BJ (cell line): ENCODE data around the gene CAV1. TPM values are rescaled to one million over a fixed set of nuclear protein-coding genes. Genes with fewer than 3 reads are reported as not detected.

Source experiments
- CTCF ChIA-PET: fragments of 350-600 bp; formaldehyde crosslinking; extraction: SDS; loops from one replicate; lab custom pipeline; 2021; ENCODE audit warnings: antibody characterized with exemption, inconsistent platforms; lab: Yijun Ruan, JAX
- POLR2A ChIA-PET: fragments of 300-600 bp; sonication (Branson Sonifier 250); formaldehyde crosslinking; extraction: SDS; loops from one replicate; lab custom pipeline; 2021; ENCODE audit warnings: antibody characterized with exemption; lab: Charles Lee
- DNase-seq: peaks from one replicate; pipeline ENCODE4 v3.0.0-alpha.2; 2011; ENCODE audit warnings: low read depth
- H3K27me3 ChIP-seq: 2 replicates; pipeline ENCODE4 v1.6.0; 2011; ENCODE audit warnings: low read length; ENCODE audit not compliant: control insufficient read depth, insufficient read depth
- H3K36me3 ChIP-seq: 2 replicates; pipeline ENCODE4 v1.5.1; 2011; ENCODE audit warnings: low read length; ENCODE audit not compliant: control insufficient read depth, insufficient read depth
- H3K4me3 ChIP-seq: 2 replicates; pipeline ENCODE4 v1.5.1; 2011; ENCODE audit warnings: low read depth, mild to moderate bottlenecking, control low read depth, low read length
- CTCF ChIP-seq: IDR thresholded peaks from 2 replicates; pipeline ENCODE4 v1.5.1; 2011; ENCODE audit warnings: low read depth, mild to moderate bottlenecking, control low read depth, inconsistent platforms, low read length, moderate library complexity; ENCODE audit not compliant: insufficient read depth
- polyA plus RNA-seq: library from polyadenylated mRNA; depleted of rRNA; stranded (reverse); fragments of >200 nt; gene quantifications from 2 replicates; pipeline ENCODE4 v1.2.3, GENCODE V29; 2011

Gene CAV1
- polyA plus RNA-seq, 1 experiment = 2,064 TPM

- Histone ChIP-seq H3K36me3 (peaks cover 4% of the 10 kb centered on the region; the same call in 1 of the 2 replicates), H3K4me3 (no peak overlapping the region), H3K27me3 (no peaks in the 10 kb centered on the region)
- DNase-seq = peak; percentile 71
- CTCF ChIA-PET = interaction anchor here (0.6 to 1.4 kb wide), 4 partner anchors 16 to 104 kb away, joined by 3 to 4 read pairs (median 3); no protein-coding TSS in a partner anchor
- POLR2A ChIA-PET = interaction anchor here (0.7 kb wide), 1 partner anchor 21 kb away, joined by 3 read pairs; no protein-coding TSS in a partner anchor
- no peak for TF ChIP-seq CTCF
Measured at GRCh38 chr7:116546054-116546453, 21.2 kb downstream of the CAV1 start.

- ChIA-PET POLR2A (interaction anchor here (1.6 kb wide), 1 partner anchor 23 kb away, joined by 3 read pairs; no protein-coding TSS in a partner anchor), CTCF (interaction anchor here (0.7 to 1.4 kb wide), 6 partner anchors 15 to 44 kb away, joined by 3 to 4 read pairs (median 3); no protein-coding TSS in a partner anchor)
- H3K27me3 ChIP-seq = no peaks in the 10 kb centered on the region
- peaks cover 6% of the 10 kb centered on the region; the same call in 1 of the 2 replicates for H3K36me3 ChIP-seq
- DNase-seq = no peak
- H3K4me3 ChIP-seq = no peak overlapping the region
- TF ChIP-seq CTCF = no peak
Measured at GRCh38 chr7:116546916-116547315, 22.1 kb downstream of the CAV1 start.

DNA sequence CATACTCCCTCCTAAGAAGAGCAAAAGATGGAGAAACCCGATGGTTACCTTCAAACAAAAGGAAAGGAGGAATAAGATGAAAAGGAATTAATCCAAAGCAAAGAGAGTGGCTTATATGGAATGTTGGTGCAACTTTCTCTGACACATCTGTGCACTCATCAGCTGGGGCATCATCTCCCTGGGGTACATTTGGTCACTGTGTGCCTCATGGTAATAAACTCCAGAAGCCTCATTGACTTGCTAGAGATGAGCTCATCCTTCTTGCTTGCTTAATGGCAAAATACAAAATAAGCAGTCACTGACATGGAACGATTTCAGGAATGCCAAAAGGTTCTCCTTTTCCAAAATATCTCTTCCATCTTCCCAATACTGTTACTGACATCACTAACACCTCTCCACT, 22.5 kb downstream of the CAV1 start:
- CTCF ChIA-PET = interaction anchor here (0.7 to 1.4 kb wide), 4 partner anchors 15 to 38 kb away, joined by 3 to 4 read pairs (median 4); no protein-coding TSS in a partner anchor
- POLR2A ChIA-PET = interaction anchor here (0.5 to 1.6 kb wide), 2 partner anchors 22 to 216 kb away, joined by 3 read pairs; no protein-coding TSS in a partner anchor
- H3K27me3 ChIP-seq = no peaks in the 10 kb centered on the region
- H3K36me3 ChIP-seq = 0 out of 2 replicates have a peak, but pooled peaks cover 7% of the 10 kb centered on the region
- no peak overlapping the region for H3K4me3 ChIP-seq
- TF ChIP-seq CTCF = no peak
- peak; percentile 81 for DNase-seq

DNA sequence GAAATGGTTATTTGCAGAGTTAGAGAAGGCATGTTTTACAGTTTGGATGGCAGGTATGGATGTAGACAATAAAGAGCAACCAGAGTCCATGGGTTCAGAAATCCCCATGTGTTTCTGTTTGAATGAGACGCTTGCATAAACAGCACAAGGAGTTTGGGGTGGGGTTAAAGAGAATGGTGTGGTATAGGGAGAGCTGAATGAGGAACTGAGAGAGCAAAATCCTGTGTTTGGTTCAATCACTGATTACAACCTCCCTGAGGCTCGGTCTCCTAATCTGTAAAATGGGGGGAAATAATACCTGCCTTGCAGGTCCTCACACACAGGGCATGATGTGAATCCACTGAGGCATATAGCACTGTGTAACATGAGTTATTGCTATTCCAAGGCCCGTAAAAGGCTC, 23.7 kb downstream of the CAV1 start:
- H3K36me3 ChIP-seq = 0 out of 2 replicates have a peak, but pooled peaks cover 10% of the 10 kb centered on the region
- H3K4me3 ChIP-seq = no peak overlapping the region
- CTCF ChIA-PET = no interaction called here
- TF ChIP-seq CTCF = no peak
- H3K27me3 ChIP-seq = no peaks in the 10 kb centered on the region
- POLR2A ChIA-PET = no interaction called here
- DNase-seq = no peak

DNA sequence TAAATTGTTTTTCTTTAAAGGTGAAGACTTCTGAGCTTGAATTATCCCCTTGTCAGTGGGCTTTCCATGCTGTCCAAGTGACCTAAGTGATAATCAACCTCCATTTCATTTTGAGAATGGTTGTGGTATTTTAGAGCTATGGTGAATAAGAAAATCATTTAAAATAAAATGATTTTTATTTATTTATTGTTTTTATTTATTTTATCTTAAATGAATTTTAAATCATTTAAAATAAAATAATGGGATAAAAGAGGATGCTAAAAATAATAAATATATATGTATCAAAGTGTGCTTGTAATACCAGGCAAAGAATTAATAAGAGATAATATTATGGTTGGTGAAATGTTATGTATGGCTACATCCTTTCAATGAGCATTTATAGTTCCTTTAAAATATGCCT, 24.5 kb downstream of the CAV1 start:
- no peak for TF ChIP-seq CTCF
- CTCF ChIA-PET = interaction anchor here (1.6 kb wide), 1 partner anchor 23 kb away, joined by 4 read pairs; no protein-coding TSS in a partner anchor
- Histone ChIP-seq H3K27me3 (no peaks in the 10 kb centered on the region), H3K4me3 (no peak overlapping the region), H3K36me3 (peaks cover 13% of the 10 kb centered on the region; the same call in 1 of the 2 replicates)
- POLR2A ChIA-PET = interaction anchor here (0.6 to 0.7 kb wide), 2 partner anchors 11 to 155 kb away, joined by 5 read pairs; no protein-coding TSS in a partner anchor
- DNase-seq = no peak
